Mucosa of descending colon (tissue), 3 donors: ENCODE results near the gene TANC1. TPM values are rescaled to one million over a fixed set of nuclear protein-coding genes. Genes with fewer than 3 reads are reported as not detected.

Experiments
- ATAC-seq: fragments of 200-7000 bp; cut with Tn5 transposase; one replicate; pipeline ENCODE4 v1.9.1; 2020; ENCODE audit warnings: mild to moderate bottlenecking, moderate library complexity
- DNase-seq, 3 donors: peaks; one replicate each; pipeline ENCODE4 v3.0.0-alpha.2; 2020
- H3K36me3 ChIP-seq: fragments of 200-600 bp; one replicate; pipeline ENCODE4 v1.8.0; 2021; ENCODE audit warnings: low read depth, mild to moderate bottlenecking
- H3K4me1 ChIP-seq: fragments of 200-600 bp; one replicate; pipeline ENCODE4 v1.8.0; 2021; ENCODE audit warnings: low read depth, mild to moderate bottlenecking
- H3K4me3 ChIP-seq: fragments of 200-600 bp; one replicate; pipeline ENCODE4 v1.8.0; 2021; ENCODE audit warnings: mild to moderate bottlenecking
- H3K9me3 ChIP-seq: fragments of 200-600 bp; one replicate; pipeline ENCODE4 v1.8.0; 2021; ENCODE audit warnings: mild to moderate bottlenecking
- intact Hi-C, 2 donors: fragments of 100-400 bp; cut with DNase I in 1 of 2; cut with micrococcal nuclease in 1 of 2; formaldehyde crosslinking; loops; one replicate each; pipeline versions ENCODE4 v1.11.0 to v1.11.1; 2022; cut with DNase I, micrococcal nuclease
- total RNA-seq, 3 donors: library from RNA; stranded (reverse); fragmentation: NEBNext Ultra II Directional in 2 of 3; extraction: Animal tissue kit (Norgen Biotek cat#: 25700) in 2 of 3; gene quantifications; one replicate each; pipeline versions ENCODE4 v1.2.1 to v1.2.4, GENCODE V29; 2021 to 2023
- TF ChIP-seq, protein P1 (sequence below): fragments of 200-600 bp; IDR thresholded peaks from one replicate; pipeline ENCODE4 v1.8.0; 2022; ENCODE audit warnings: antibody characterized with exemption, mild to moderate bottlenecking
- donor health status: DM: no; HTN: no; CAD: no; lungs with moderate emphysema.
- donor health status: DM: no; HTN: no; CAD: no.
- donor health status: DM: no; HTN: yes; CAD: no.

Gene TANC1
- total RNA-seq, 3 donors from 2014 or later = 30.7 to 55.5 (median 41.0) TPM

GRCh38 chr2:159071190-159071915, 102.9 kb downstream of the TANC1 start:
- intact Hi-C loops = no loop called here
- no peaks in the 10 kb centered on the region for H3K36me3 ChIP-seq
- no peak for ATAC-seq
- H3K4me3 ChIP-seq = no peak overlapping the region
- no peaks in the 10 kb centered on the region for H3K9me3 ChIP-seq
- no peak for DNase-seq
- TF ChIP-seq, protein P1, sequence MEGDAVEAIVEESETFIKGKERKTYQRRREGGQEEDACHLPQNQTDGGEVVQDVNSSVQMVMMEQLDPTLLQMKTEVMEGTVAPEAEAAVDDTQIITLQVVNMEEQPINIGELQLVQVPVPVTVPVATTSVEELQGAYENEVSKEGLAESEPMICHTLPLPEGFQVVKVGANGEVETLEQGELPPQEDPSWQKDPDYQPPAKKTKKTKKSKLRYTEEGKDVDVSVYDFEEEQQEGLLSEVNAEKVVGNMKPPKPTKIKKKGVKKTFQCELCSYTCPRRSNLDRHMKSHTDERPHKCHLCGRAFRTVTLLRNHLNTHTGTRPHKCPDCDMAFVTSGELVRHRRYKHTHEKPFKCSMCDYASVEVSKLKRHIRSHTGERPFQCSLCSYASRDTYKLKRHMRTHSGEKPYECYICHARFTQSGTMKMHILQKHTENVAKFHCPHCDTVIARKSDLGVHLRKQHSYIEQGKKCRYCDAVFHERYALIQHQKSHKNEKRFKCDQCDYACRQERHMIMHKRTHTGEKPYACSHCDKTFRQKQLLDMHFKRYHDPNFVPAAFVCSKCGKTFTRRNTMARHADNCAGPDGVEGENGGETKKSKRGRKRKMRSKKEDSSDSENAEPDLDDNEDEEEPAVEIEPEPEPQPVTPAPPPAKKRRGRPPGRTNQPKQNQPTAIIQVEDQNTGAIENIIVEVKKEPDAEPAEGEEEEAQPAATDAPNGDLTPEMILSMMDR = no peak
- H3K4me1 ChIP-seq = no peaks in the 10 kb centered on the region

- H3K9me3 ChIP-seq = no peaks in the 10 kb centered on the region
- H3K36me3 ChIP-seq = no peaks in the 10 kb centered on the region
- DNase-seq (no peak), ATAC-seq (peak; percentile 30)
- intact Hi-C loops = no loop called here
- no peak overlapping the region for H3K4me3 ChIP-seq
- TF ChIP-seq, protein P1 = no peak
- H3K4me1 ChIP-seq = no peaks in the 10 kb centered on the region
Measured at GRCh38 chr2:159072795-159073194, 104.4 kb downstream of the TANC1 start.

DNA sequence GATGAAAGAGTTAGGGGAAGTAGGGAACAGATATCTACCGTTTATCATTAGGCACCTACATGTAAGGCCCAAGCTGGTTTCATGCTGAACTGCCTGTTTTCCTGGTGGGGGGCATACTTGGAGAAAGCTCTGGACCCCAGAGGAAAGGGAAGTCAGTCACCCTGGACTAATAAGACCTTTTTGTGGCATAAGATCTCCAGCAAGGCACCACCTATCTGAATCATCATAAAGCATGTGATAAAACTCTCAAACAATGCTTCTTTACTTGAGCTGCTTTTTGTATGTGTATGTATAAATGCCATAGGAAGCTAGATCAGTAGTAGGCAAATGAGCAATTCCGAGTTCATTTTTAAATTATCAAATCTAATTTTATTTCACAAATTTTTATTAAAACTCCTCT, 104.8 kb downstream of the TANC1 start:
- intact Hi-C loops = no loop called here
- Histone ChIP-seq H3K9me3 (no peaks in the 10 kb centered on the region), H3K4me1 (no peaks in the 10 kb centered on the region), H3K36me3 (no peaks in the 10 kb centered on the region), H3K4me3 (no peak overlapping the region)
- DNase-seq = no peak
- TF ChIP-seq, protein P1 = no peak
- peak; percentile 78 for ATAC-seq

GRCh38 chr2:159074605-159075004, 106.2 kb downstream of the TANC1 start:
- no peak for ATAC-seq
- no peak overlapping the region for H3K4me3 ChIP-seq
- intact Hi-C loops = no loop called here
- TF ChIP-seq, protein P1 = no peak
- H3K4me1 ChIP-seq = no peaks in the 10 kb centered on the region
- H3K36me3 ChIP-seq = no peaks in the 10 kb centered on the region
- H3K9me3 ChIP-seq = no peaks in the 10 kb centered on the region
- DNase-seq = no peak

DNA sequence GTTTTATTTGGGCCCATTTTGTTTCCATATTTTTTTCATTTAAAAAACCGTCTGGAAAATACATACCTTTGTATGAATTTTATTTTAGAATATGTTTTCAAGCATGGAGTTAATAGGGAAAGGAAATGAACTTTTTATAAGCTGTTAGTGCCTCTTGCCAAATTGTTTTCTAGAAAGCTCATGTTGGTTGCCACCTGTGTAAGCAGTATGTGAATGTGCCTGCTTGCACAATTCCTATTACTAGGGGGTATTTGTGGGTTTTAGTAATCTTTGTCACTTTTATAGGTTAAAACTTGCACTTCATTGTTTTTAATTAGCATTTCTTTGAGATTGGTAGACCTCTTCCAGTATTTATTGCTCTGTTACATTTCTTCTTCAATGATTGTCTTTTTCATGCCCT, 107.3 kb downstream of the TANC1 start:
- TF ChIP-seq, protein P1 = no peak
- no peaks in the 10 kb centered on the region for H3K36me3 ChIP-seq
- no peaks in the 10 kb centered on the region for H3K9me3 ChIP-seq
- intact Hi-C loops = no loop called here
- DNase-seq (no peak), ATAC-seq (no peak)
- no peaks in the 10 kb centered on the region for H3K4me1 ChIP-seq
- no peak overlapping the region for H3K4me3 ChIP-seq
